Measurements from ENCODE around the gene FKBP2. TPM values are rescaled to one million over a fixed set of nuclear protein-coding genes. Genes with fewer than 3 reads are reported as not detected.

FKBP2 gene
- total RNA-seq, 1 donor from 2014 or later: 110 TPM

- H3K36me3 ChIP-seq (ENCODE audit: control insufficient read depth, insufficient read depth, low read length): peaks cover 1% of the 10 kb centered on the region
- H3K4me3 ChIP-seq (ENCODE audit: low read depth, low read length): no peak overlapping the region
- no peak for DNase-seq (ENCODE audit: low read depth)
- TF ChIP-seq CTCF (IDR thresholded peaks at IDR 0.05; ENCODE audit: insufficient read depth, low read length, poor library complexity, severe bottlenecking): no peak
- H3K27me3 ChIP-seq (ENCODE audit: control insufficient read depth, insufficient read depth, low read length): peaks cover 50% of the 10 kb centered on the region
These were observed 49.7 kb downstream of the FKBP2 start for GRCh38 chr11:64290352-64291261.

GRCh38 chr11:64291262-64291751 lies 50.4 kb downstream of the FKBP2 start, which contains the start of gene KCNK4:
Gene KCNK4 (plus strand): TSS chr11:64291302. CDS start chr11:64293019, 1,717 bp downstream.
- no peak for DNase-seq (ENCODE audit: low read depth)
- Histone ChIP-seq H3K27me3 (ENCODE audit: control insufficient read depth, insufficient read depth, low read length) (peaks cover 57% of the 10 kb centered on the region), H3K36me3 (ENCODE audit: control insufficient read depth, insufficient read depth, low read length) (peaks cover 1% of the 10 kb centered on the region), H3K4me3 (ENCODE audit: low read depth, low read length) (no peak within 1 kb of the TSS)
- TF ChIP-seq CTCF (IDR thresholded peaks at IDR 0.05; ENCODE audit: insufficient read depth, low read length, poor library complexity, severe bottlenecking): no peak

- DNase-seq (ENCODE audit: low read depth): no peak
- Histone ChIP-seq H3K27me3 (ENCODE audit: control insufficient read depth, insufficient read depth, low read length) (peaks cover 63% of the 10 kb centered on the region), H3K4me3 (ENCODE audit: low read depth, low read length) (no peak overlapping the region), H3K36me3 (ENCODE audit: control insufficient read depth, insufficient read depth, low read length) (peaks cover 1% of the 10 kb centered on the region)
- no peak for TF ChIP-seq CTCF (IDR thresholded peaks at IDR 0.05; ENCODE audit: insufficient read depth, low read length, poor library complexity, severe bottlenecking)
These were observed 51.0 kb downstream of the FKBP2 start for GRCh38 chr11:64291752-64292459.

GRCh38 chr11:64292460-64293254 lies 51.8 kb downstream of the FKBP2 start:
- DNase-seq (ENCODE audit: low read depth): no peak
- no peak for TF ChIP-seq CTCF (IDR thresholded peaks at IDR 0.05; ENCODE audit: insufficient read depth, low read length, poor library complexity, severe bottlenecking)
- peaks cover 1% of the 10 kb centered on the region for H3K36me3 ChIP-seq (ENCODE audit: control insufficient read depth, insufficient read depth, low read length)
- H3K4me3 ChIP-seq (ENCODE audit: low read depth, low read length): peak overlapping the region; percentile 7
- peaks cover 71% of the 10 kb centered on the region for H3K27me3 ChIP-seq (ENCODE audit: control insufficient read depth, insufficient read depth, low read length)

Other genes starting within 250 kb of the FKBP2 start
- 0.13 and 0.14 TPM in 2 replicates for gene FLRT1, start 205.2 kb upstream of the FKBP2 start, total RNA-seq
- 12.3 and 23.5 TPM in 2 replicates for gene MACROD1, start 75.0 kb upstream of the FKBP2 start, total RNA-seq
- gene STIP1, start 54.9 kb upstream of the FKBP2 start, total RNA-seq: 138 and 148 TPM in 2 replicates
- 0.25 and 2.1 TPM in 2 replicates for gene FERMT3, start 34.4 kb upstream of the FKBP2 start, total RNA-seq
- gene TRPT1, start 14.9 kb upstream of the FKBP2 start, total RNA-seq: 59.8 and 77.1 TPM in 2 replicates
- gene NUDT22, start 14.8 kb upstream of the FKBP2 start, total RNA-seq: 50.7 and 61.1 TPM in 2 replicates
- gene DNAJC4, start 10.5 kb upstream of the FKBP2 start, total RNA-seq: 14.8 and 21.7 TPM in 2 replicates
- 54.7 and 61.4 TPM in 2 replicates for gene VEGFB, start 6.5 kb upstream of the FKBP2 start, total RNA-seq
- gene PPP1R14B, start 5.8 kb downstream of the FKBP2 start, total RNA-seq: 599 and 634 TPM in 2 replicates
- 25.4 and 32.5 TPM in 2 replicates for gene PLCB3, start 10.4 kb downstream of the FKBP2 start, total RNA-seq
- gene BAD, start 43.6 kb downstream of the FKBP2 start, total RNA-seq: 118 and 153 TPM in 2 replicates
- gene GPR137, start 44.8 kb downstream of the FKBP2 start, total RNA-seq: 21.9 and 44.3 TPM in 2 replicates
- not detected in 2 replicates for gene KCNK4, start 50.2 kb downstream of the FKBP2 start, total RNA-seq
- not detected in 2 replicates for gene CATSPERZ, start 59.3 kb downstream of the FKBP2 start, total RNA-seq
- 54.3 and 58.8 TPM in 2 replicates for gene ESRRA, start 64.4 kb downstream of the FKBP2 start, total RNA-seq
- 307 and 366 TPM in 2 replicates for gene TRMT112, start 76.5 kb downstream of the FKBP2 start, total RNA-seq
- gene PRDX5, start 77.0 kb downstream of the FKBP2 start, total RNA-seq: 489 and 562 TPM in 2 replicates
- gene CCDC88B, start 99.1 kb downstream of the FKBP2 start, total RNA-seq: 1.3 and 2.3 TPM in 2 replicates
- 35.7 and 43.0 TPM in 2 replicates for gene RPS6KA4, start 118.1 kb downstream of the FKBP2 start, total RNA-seq